ENCODE results near the gene FAM217B. TPM values are rescaled to one million over a fixed set of nuclear protein-coding genes. Genes with fewer than 3 reads are reported as not detected.

The FAM217B gene
- total RNA-seq, 8 experiments from 2014 or later, result 8.1 to 19.1 (median 12.7) TPM

DNA sequence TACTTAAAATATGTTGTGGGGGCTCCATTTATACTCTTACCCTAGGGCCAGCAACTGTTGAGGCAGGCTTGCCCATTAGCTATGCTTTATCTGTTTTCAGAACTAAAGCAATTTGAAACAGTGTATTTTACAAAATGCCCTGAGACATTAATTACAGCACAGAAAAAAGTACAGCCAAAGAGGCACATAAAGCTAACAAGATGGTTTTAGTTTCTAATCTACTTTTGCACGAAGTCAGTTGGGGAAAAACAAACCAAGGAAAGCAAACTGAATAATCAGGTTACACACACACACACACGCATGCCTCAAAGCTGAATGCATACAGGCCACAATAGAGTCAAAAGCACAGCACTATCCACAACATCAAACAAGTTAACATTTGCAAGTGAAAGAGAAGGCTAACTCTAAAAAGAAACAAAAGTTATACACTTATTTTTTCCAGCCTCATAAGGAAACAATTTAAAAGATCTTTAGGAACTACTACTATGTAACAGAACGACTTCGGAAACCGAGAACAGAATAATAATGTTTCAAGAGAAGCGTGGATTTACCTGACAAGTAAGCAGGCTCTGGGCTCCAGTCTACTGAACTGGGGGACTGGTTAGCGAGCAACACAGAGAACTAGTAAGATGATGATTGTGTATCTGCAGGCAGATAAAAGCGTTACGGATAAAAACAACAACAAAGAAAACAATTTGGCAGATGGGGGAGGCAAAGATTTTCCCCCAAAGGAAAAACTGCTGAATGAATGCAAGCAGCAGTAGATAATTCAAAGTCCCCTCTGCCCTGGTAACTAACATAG lies 8.5 kb upstream of the FAM217B start:
- H3K4me3 ChIP-seq, result no peak overlapping the region
- peaks cover 3 to 19% of the 10 kb centered on the region in 2 donors for H3K4me1 ChIP-seq (replicated peaks in 1 of 2)
- 20 to 91% (median 49%) methylated on average over 1 to 9 of the region's 9 CpGs for WGBS, 10 experiments
- in situ Hi-C loops (cut with MboI; ENCODE audit: low pct_unique_long_range_greater_than_20kb in 2 of 9, low sequenced_read_pairs in 9 of 9, unreplicated experiment in 9 of 9), result no loop called here
- peak in 1 of 8 experiments; percentile 31 for ATAC-seq (replicated peaks in 6 of 8)
- H3K27ac ChIP-seq, result no peak overlapping the region

DNA sequence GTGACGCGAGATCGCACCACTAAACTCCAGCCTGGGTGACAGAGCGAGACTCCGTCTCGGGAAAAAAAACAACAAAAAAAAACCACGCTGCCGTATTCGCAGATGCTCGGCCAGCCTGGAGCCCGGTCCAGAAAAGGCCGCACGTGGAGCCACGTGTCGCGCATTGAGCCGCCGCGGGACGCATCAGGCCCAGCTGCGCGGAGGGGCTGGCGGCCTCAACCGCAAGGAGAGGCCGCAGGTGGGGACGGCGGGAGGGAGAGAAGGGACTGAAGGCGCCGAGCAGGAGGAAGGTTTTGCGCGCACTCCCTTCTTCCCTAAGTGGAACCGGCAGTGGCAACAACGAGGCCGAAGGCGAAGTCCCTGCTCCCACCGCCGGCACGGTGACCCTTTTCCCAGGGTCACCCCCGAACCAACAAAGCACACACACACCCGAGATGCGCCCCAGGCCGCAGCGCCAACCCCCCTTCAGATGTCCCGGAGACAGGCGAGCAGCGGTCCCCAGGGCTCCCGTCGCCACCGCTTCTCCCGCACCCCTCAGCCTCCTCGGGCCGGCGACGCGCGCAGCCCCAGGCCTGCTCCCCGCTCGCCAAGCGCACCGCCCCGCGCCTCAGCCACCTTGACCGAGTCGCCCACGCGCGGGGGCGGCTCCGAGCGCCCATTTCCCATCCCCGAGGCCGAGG lies 7.4 kb upstream of the FAM217B start:
- peak in 1 of 8 experiments; percentile 9 for ATAC-seq (replicated peaks in 6 of 8)
- WGBS, 10 experiments, result 95 to 100% (median 98%) methylated on average over 4 to 16 of the region's 72 CpGs; no CpG with 5 or more reads in 4 of the 10 experiments
- peaks cover 3 to 29% of the 10 kb centered on the region in 2 donors for H3K4me1 ChIP-seq (replicated peaks in 1 of 2)
- H3K27ac ChIP-seq, result no peak overlapping the region
- in situ Hi-C loops (cut with MboI; ENCODE audit: low pct_unique_long_range_greater_than_20kb in 2 of 9, low sequenced_read_pairs in 9 of 9, unreplicated experiment in 9 of 9), result no loop called here
- no peak overlapping the region for H3K4me3 ChIP-seq

DNA sequence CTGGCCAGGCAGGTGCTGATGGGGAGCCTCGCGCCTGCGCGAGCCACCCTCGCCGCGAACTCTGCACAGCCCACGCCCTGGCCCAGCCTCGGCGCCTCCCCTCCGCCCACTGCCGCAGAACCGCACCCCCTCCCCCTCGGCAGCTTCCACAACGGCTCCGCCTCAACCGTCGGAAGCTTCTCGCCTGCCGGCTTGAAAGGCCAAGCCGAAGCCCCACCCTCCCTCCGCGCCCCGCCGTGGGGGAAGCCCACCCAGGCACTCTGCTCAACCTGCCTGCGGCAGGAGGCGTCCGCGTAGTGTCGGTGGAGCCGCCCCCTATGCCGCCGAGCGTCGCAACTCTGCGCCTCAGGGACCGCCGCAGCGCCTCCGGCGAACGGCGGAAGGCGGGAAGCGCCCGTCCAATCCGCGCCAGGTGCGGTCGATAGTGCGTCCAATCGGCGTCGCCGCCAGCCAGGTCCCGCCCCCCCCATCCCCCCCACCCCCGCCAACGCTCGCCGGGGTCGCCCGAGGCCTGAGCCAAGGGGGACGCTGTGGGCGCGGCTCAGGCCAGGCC lies 6.8 kb upstream of the FAM217B start, which contains the start of gene SYCP2:
TSS of gene SYCP2 (minus strand) at position 342 of the 553 bp plus-strand sequence. CDS start 11,224 bp downstream, outside the sequence.
- WGBS, 10 experiments, result 60% methylated on average over 1 of the region's 65 CpGs; no CpG with 5 or more reads in 9 of the 10 experiments
- in situ Hi-C loops (cut with MboI; ENCODE audit: low pct_unique_long_range_greater_than_20kb in 2 of 9, low sequenced_read_pairs in 9 of 9, unreplicated experiment in 9 of 9), result no loop called here

DNA sequence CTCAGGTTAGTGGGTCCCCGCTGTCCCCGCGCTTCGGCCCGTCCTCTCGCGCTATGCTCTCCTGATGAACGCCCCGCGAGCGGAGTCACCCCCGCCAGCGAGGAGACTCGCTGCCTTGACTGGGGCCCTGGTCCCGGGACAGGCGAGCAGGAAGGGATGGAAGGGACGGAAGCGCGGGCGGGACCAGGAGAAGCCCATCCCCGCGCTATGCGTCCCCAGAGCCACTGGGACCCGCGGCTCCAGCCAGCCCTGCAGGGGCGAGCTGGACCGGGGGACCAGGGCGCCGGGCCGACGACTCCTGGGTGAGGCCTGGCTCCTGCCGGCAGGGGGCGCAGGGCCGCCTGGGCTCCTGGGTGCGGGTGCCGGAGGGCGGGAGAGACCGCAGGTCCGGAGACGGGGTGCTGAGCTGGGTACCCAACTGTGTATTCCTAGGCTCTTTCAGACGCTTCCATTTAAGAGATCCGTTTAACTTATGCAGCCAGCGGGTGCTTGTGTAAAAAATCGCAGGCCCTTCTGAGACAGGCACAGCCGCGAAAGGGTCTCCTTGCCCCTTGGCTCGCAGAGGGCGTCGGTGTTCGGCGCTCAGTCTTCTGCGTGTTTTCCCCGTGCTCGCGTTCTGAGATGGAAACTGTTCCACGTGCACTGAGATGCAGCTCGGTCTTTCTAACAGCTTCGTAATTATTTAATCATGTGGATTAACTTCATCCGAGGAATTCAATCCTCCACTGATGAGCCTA lies 6.2 kb upstream of the FAM217B start:
- H3K4me1 ChIP-seq (replicated peaks in 1 of 2), result peaks cover 11 to 42% of the 10 kb centered on the region in 2 donors
- ATAC-seq (replicated peaks in 6 of 8), result peak; percentile 78 to 95 (median 85)
- peak overlapping the region in 4 of 5 donors; percentile 10 to 29 (median 24) for H3K4me3 ChIP-seq
- WGBS, 10 experiments, result 9 to 64% (median 25%) methylated on average over 1 to 13 of the region's 59 CpGs
- no peak overlapping the region for H3K27ac ChIP-seq
- in situ Hi-C loops (cut with MboI; ENCODE audit: low pct_unique_long_range_greater_than_20kb in 2 of 9, low sequenced_read_pairs in 9 of 9, unreplicated experiment in 9 of 9), result no loop called here

More for the DNA sequence above, 6.8 kb upstream of the FAM217B start, which contains the start of gene SYCP2:
- peaks cover 5 to 35% of the 10 kb centered on the region in 2 donors for H3K4me1 ChIP-seq (replicated peaks in 1 of 2)
- peak within 1 kb of the TSS in 4 of 5 donors; percentile 10 to 29 (median 24) for H3K4me3 ChIP-seq
- peak in 4 of 8 experiments; percentile 3 to 50 (median 20) for ATAC-seq (replicated peaks in 6 of 8)
- H3K27ac ChIP-seq, result no peak within 1 kb of the TSS

GRCh38 chr20:59935457-59936185 lies 4.6 kb upstream of the FAM217B start:
- peaks cover 15 to 35% of the 10 kb centered on the region in 2 donors for H3K4me1 ChIP-seq (replicated peaks in 1 of 2)
- H3K27ac ChIP-seq, result no peak overlapping the region
- 50 to 96% (median 93%) methylated on average over 2 to 7 of the region's 8 CpGs for WGBS, 10 experiments
- no peak overlapping the region for H3K4me3 ChIP-seq
- in situ Hi-C loops (cut with MboI; ENCODE audit: low pct_unique_long_range_greater_than_20kb in 2 of 9, low sequenced_read_pairs in 9 of 9, unreplicated experiment in 9 of 9), result no loop called here
- no peak for ATAC-seq (replicated peaks in 6 of 8)

GRCh38 chr20:59936409-59936808 lies 3.8 kb upstream of the FAM217B start:
- Histone ChIP-seq H3K27ac (no peak overlapping the region), H3K4me3 (no peak overlapping the region), H3K4me1 (replicated peaks in 1 of 2) (peaks cover 15 to 35% of the 10 kb centered on the region in 2 donors)
- in situ Hi-C loops (cut with MboI; ENCODE audit: low pct_unique_long_range_greater_than_20kb in 2 of 9, low sequenced_read_pairs in 9 of 9, unreplicated experiment in 9 of 9), result no loop called here
- WGBS, 10 experiments, result 66 to 90% (median 81%) methylated on average over 2 to 4 of the region's 4 CpGs; no CpG with 5 or more reads in 1 of the 10 experiments
- ATAC-seq (replicated peaks in 6 of 8), result no peak

GRCh38 chr20:59937150-59937549 lies 3.0 kb upstream of the FAM217B start:
- Histone ChIP-seq H3K4me1 (replicated peaks in 1 of 2) (peaks cover 21 to 40% of the 10 kb centered on the region in 2 donors), H3K27ac (no peak overlapping the region), H3K4me3 (no peak overlapping the region)
- WGBS, 10 experiments, result 8 to 100% (median 85%) methylated on average over 2 to 3 of the region's 3 CpGs
- no peak for ATAC-seq (replicated peaks in 6 of 8)
- in situ Hi-C loops (cut with MboI; ENCODE audit: low pct_unique_long_range_greater_than_20kb in 2 of 9, low sequenced_read_pairs in 9 of 9, unreplicated experiment in 9 of 9), result no loop called here

GRCh38 chr20:59938221-59938620 lies 2.0 kb upstream of the FAM217B start:
- in situ Hi-C loops (cut with MboI; ENCODE audit: low pct_unique_long_range_greater_than_20kb in 2 of 9, low sequenced_read_pairs in 9 of 9, unreplicated experiment in 9 of 9), result no loop called here
- Histone ChIP-seq H3K4me1 (replicated peaks in 1 of 2) (peaks cover 23 to 51% of the 10 kb centered on the region in 2 donors), H3K4me3 (peak overlapping the region in 1 of 5 donors; percentile 1), H3K27ac (no peak overlapping the region)
- 0 to 100% (median 72%) methylated on average over 1 to 4 of the region's 4 CpGs; no CpG with 5 or more reads in 4 of the 10 experiments for WGBS, 10 experiments
- no peak for ATAC-seq (replicated peaks in 6 of 8)

GRCh38 chr20:59938696-59939051 lies 1.5 kb upstream of the FAM217B start:
- H3K27ac ChIP-seq, result no peak overlapping the region
- in situ Hi-C loops (cut with MboI; ENCODE audit: low pct_unique_long_range_greater_than_20kb in 2 of 9, low sequenced_read_pairs in 9 of 9, unreplicated experiment in 9 of 9), result no loop called here
- WGBS, 10 experiments, result 100% methylated on average over 1 to 3 of the region's 7 CpGs; no CpG with 5 or more reads in 8 of the 10 experiments
- H3K4me1 ChIP-seq (replicated peaks in 1 of 2), result peaks cover 23 to 56% of the 10 kb centered on the region in 2 donors
- ATAC-seq (replicated peaks in 6 of 8), result no peak
- H3K4me3 ChIP-seq, result peak overlapping the region in 1 of 5 donors; percentile 59

DNA sequence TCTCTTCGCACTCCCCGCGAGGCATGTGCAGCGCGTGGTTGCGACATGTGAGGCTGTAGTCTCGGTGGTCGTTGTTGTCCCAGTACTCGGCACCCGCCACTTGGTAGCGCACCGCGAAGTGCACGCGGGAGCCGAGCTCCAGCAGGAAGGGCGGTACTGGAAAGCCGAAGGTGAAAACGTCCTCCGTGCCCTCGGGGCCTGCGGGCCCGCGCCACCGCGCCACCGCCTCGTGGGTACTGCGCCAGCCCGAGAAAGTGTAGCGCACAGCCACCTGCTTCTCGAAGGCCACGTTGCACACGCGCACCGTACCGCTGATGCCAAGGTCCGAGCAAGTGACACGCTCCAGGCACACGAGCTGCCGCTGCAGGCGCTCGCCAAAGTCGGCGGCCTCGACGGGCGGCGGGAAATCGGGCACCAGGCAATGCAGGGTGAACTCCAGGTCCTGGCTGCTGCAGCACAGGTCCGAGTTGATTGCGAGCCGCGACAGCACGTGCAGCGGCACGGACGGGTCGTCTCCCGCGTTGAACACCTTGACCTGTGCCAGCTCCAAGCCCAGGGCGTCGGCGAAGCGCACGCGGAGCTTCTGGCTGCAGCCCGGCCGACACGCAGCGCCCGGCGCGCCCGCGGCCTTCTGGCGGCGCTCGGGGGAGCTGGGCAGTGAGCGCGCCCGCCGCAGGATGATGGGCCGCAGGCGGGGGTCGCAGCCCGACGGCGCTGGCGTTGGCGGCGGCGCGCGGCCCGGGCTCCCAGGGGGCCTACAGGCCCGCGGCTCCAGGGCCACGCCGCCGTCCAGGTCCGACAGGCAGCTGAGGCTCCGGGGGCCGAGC lies 924 bp upstream of the FAM217B start:
- peaks cover 23 to 61% of the 10 kb centered on the region in 2 donors for H3K4me1 ChIP-seq (replicated peaks in 1 of 2)
- H3K4me3 ChIP-seq, result peak overlapping the region; percentile 37 to 65 (median 59)
- in situ Hi-C loops (cut with MboI; ENCODE audit: low pct_unique_long_range_greater_than_20kb in 2 of 9, low sequenced_read_pairs in 9 of 9, unreplicated experiment in 9 of 9), result no loop called here
- peak overlapping the region; percentile 95 to 98 for H3K27ac ChIP-seq
- peak in 1 of 8 experiments; percentile 7 for ATAC-seq (replicated peaks in 6 of 8)
- WGBS, 10 experiments, result 58 to 100% (median 93%) methylated on average over 1 to 29 of the region's 104 CpGs; no CpG with 5 or more reads in 4 of the 10 experiments

DNA sequence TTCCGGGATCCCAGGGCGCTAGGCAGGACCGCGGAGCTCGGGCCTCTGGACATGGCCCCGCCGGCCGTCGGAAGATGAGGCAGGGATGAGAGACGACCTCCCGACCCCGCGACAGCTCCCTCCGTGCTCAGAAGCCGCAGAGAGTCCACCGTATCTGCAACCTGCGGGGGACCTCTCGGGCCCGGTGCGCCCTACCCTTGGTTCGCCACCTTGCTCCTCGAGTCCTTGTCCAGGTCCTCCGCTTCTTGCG lies 385 bp upstream of the FAM217B start:
- Histone ChIP-seq H3K27ac (peak overlapping the region; percentile 95 to 98), H3K4me3 (peak overlapping the region; percentile 37 to 65 (median 59)), H3K4me1 (replicated peaks in 1 of 2) (peaks cover 23 to 67% of the 10 kb centered on the region in 2 donors)
- in situ Hi-C loops (cut with MboI; ENCODE audit: low pct_unique_long_range_greater_than_20kb in 2 of 9, low sequenced_read_pairs in 9 of 9, unreplicated experiment in 9 of 9), result no loop called here
- WGBS, 10 experiments, result 0 to 20% (median 1%) methylated on average over 1 to 11 of the region's 24 CpGs; no CpG with 5 or more reads in 4 of the 10 experiments
- peak; percentile 2 to 22 (median 14) for ATAC-seq (replicated peaks in 6 of 8)

Data from motor neuron (in vitro differentiated cells).